HepG2 (cell line): ENCODE measurements around the gene MFSD2B. TPM values are rescaled to one million over a fixed set of nuclear protein-coding genes. Genes with fewer than 3 reads are reported as not detected.

Source experiments
- HDAC2 ChIP-seq: sonication (generic); formaldehyde crosslinking; IDR thresholded peaks from 2 replicates; pipeline ENCODE4 v1.4.0; 2020; ENCODE audit warnings: missing genetic modification reagents
- HMG20A ChIP-seq: IDR thresholded peaks from 2 replicates; pipeline ENCODE4 v1.6.1; 2016; ENCODE audit warnings: borderline replicate concordance
- HNRNPUL1 ChIP-seq: fragments of 200-400 bp; formaldehyde crosslinking; IDR thresholded peaks from 2 replicates; pipeline ENCODE4 v1.6.1; 2017; ENCODE audit warnings: low read depth, mild to moderate bottlenecking, low read length, moderate library complexity
- ISL2 ChIP-seq: sonication (generic); formaldehyde crosslinking; IDR thresholded peaks from 2 replicates; pipeline ENCODE4 v1.5.0; 2020; ENCODE audit warnings: missing genetic modification reagents
- ZC3H4 ChIP-seq: sonication (generic); formaldehyde crosslinking; IDR thresholded peaks from 2 replicates; pipeline ENCODE4 v1.4.0; 2020; ENCODE audit warnings: missing genetic modification reagents, borderline replicate concordance
- ZNF263 ChIP-seq: sonication (generic); formaldehyde crosslinking; IDR thresholded peaks from 2 replicates; pipeline ENCODE4 v1.4.0; 2020; ENCODE audit warnings: missing genetic modification reagents
- ZNF337 ChIP-seq: sonication (generic); formaldehyde crosslinking; IDR thresholded peaks from 2 replicates; pipeline ENCODE4 v1.5.1; 2020; ENCODE audit warnings: missing genetic modification reagents, low read depth, mild to moderate bottlenecking, borderline replicate concordance
- ZNF362 ChIP-seq: sonication (generic); formaldehyde crosslinking; IDR thresholded peaks from 2 replicates; pipeline ENCODE4 v1.4.0; 2020; ENCODE audit warnings: missing genetic modification reagents, mild to moderate bottlenecking, borderline replicate concordance
- ZNF619 ChIP-seq: sonication (generic); formaldehyde crosslinking; IDR thresholded peaks from 2 replicates; pipeline ENCODE4 v1.4.0; 2020; ENCODE audit warnings: mild to moderate bottlenecking, missing genetic modification reagents
- ZNF724P ChIP-seq: sonication (generic); formaldehyde crosslinking; IDR thresholded peaks from 2 replicates; pipeline ENCODE4 v1.8.0; 2022; ENCODE audit warnings: missing genetic modification reagents, borderline replicate concordance
- polyA plus RNA-seq, 8 experiments: library from polyadenylated mRNA; depleted of rRNA in 3 of 8; stranded (reverse) in 7 of 8; unstranded in 1 of 8; fragments of >200 nt; fragmentation: Illumina TruSeq in 4 of 8; extraction: Trizol in 4 of 8; gene quantifications; 2 replicates each; pipeline versions ENCODE4 v1.2.1 to v1.2.3, GENCODE V29; 2011 to 2016; ENCODE audit warnings: low read depth in 4 of 8, missing spikeins in 1 of 8, mixed read lengths in 1 of 8; ENCODE audit not compliant: insufficient read depth in 1 of 8
- total RNA-seq, 5 experiments: library from RNA; depleted of rRNA; stranded (reverse); fragments of >200 nt; fragmentation: Illumina TruSeq; extraction: Trizol; gene quantifications; 2 replicates each; pipeline ENCODE4 v1.2.3, GENCODE V29; 2016; ENCODE audit warnings: low read depth in 1 of 5
- TF ChIP-seq, protein P1 (sequence below): sonication (generic); formaldehyde crosslinking; IDR thresholded peaks from 2 replicates; pipeline ENCODE4 v1.4.0; 2020; ENCODE audit warnings: missing genetic modification reagents
- TF ChIP-seq, protein P2 (sequence below): sonication (generic); formaldehyde crosslinking; IDR thresholded peaks from 2 replicates; pipeline ENCODE4 v1.5.0; 2020; ENCODE audit warnings: mild to moderate bottlenecking, missing genetic modification reagents, borderline replicate concordance
- TF ChIP-seq, protein P3 (sequence below): IDR thresholded peaks from 2 replicates; pipeline ENCODE4 v1.6.1; 2016; ENCODE audit warnings: mild to moderate bottlenecking
- TF ChIP-seq, protein P4 (sequence below), 2 experiments: fragments of 450-650 bp in 1 of 2; sonication (generic) in 1 of 2; formaldehyde crosslinking; IDR thresholded peaks; 2 replicates each; pipeline versions ENCODE4 v1.5.0 to v1.8.0; 2020 to 2022; ENCODE audit warnings: mild to moderate bottlenecking in 1 of 2, missing genetic modification reagents in 1 of 2
- TF ChIP-seq, protein P5 (sequence below): sonication (generic); formaldehyde crosslinking; IDR thresholded peaks from 2 replicates; pipeline ENCODE4 v1.4.0; 2020; ENCODE audit warnings: missing genetic modification reagents, borderline replicate concordance

The MFSD2B gene
- total and polyA plus RNA-seq, 2 of the 13 experiments (the other 11 are each of a cell fraction or from before 2014, with no cell fraction given), result 0.21 to 0.93 TPM

DNA sequence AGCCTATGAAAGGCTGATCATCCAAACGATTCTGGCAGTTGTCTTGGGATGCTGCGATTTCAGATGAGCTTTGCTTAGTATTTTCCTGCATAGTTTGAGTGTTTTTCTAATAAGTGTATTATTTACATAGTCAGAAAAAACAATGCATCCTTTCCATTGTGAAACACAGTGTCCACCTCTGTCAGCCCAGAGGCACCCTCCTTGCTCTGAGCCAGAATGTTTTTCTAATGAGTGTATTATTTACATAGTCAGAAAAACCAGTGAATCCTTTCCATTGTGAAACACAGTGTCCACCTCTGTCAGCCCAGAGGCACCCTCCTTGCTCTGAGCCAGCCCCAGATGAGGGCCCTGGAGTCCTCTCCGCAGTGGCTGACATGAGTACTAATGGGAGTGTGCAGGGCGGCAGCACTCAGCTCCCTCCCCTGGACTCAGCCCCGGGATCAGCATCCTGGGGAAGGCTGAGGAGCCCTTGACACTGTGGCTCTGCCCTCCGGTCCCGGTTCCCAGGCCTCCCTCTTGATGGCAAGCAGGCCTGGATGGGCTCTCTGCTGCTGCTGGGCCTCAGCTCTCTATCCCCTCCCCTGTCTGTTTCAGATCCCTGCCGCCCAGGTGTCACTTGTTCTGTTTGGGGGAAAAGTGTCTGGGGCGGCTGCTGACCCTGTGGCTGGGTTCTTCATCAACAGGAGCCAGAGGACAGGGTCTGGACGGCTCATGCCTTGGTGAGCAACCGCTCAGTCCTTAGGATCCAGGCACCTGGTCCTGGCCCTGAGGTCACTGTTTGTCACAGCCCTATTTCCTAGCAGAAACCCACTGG is 5.9 kb downstream of the MFSD2B start (continued):
- peak; percentile 66 for TF ChIP-seq ZNF263 (CRISPR knock-in tag)
- peak; percentile 78 for TF ChIP-seq ZNF724P (CRISPR knock-in tag)
- 0 out of 2 replicates have a peak, but pooled peaks have one; percentile 29 for TF ChIP-seq ISL2
- no peak for TF ChIP-seq ZNF337 (CRISPR knock-in tag)
- TF ChIP-seq HMG20A (CRISPR knock-in tag), result peak; percentile 90; the same call in 1 of the 2 replicates
- TF ChIP-seq, protein P1, sequence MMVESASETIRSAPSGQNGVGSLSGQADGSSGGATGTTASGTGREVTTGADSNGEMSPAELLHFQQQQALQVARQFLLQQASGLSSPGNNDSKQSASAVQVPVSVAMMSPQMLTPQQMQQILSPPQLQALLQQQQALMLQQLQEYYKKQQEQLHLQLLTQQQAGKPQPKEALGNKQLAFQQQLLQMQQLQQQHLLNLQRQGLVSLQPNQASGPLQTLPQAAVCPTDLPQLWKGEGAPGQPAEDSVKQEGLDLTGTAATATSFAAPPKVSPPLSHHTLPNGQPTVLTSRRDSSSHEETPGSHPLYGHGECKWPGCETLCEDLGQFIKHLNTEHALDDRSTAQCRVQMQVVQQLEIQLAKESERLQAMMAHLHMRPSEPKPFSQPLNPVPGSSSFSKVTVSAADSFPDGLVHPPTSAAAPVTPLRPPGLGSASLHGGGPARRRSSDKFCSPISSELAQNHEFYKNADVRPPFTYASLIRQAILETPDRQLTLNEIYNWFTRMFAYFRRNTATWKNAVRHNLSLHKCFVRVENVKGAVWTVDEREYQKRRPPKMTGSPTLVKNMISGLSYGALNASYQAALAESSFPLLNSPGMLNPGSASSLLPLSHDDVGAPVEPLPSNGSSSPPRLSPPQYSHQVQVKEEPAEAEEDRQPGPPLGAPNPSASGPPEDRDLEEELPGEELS, result peak; percentile 90
- TF ChIP-seq, protein P2, sequence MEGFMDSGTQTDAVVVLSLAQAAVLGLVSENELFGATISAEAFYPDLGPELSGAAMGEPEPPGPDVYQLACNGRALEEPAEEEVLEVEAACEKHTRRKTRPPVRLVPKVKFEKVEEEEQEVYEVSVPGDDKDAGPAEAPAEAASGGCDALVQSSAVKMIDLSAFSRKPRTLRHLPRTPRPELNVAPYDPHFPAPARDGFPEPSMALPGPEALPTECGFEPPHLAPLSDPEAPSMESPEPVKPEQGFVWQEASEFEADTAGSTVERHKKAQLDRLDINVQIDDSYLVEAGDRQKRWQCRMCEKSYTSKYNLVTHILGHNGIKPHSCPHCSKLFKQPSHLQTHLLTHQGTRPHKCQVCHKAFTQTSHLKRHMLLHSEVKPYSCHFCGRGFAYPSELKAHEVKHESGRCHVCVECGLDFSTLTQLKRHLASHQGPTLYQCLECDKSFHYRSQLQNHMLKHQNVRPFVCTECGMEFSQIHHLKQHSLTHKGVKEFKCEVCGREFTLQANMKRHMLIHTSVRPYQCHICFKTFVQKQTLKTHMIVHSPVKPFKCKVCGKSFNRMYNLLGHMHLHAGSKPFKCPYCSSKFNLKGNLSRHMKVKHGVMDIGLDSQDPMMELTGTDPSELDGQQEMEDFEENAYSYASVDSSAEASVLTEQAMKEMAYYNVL (CRISPR knock-in tag), result peak; percentile 77; the same call in 1 of the 2 replicates
- peak; percentile 75; the same call in 1 of the 2 replicates for TF ChIP-seq ZNF619 (CRISPR knock-in tag)
- TF ChIP-seq, protein P3, sequence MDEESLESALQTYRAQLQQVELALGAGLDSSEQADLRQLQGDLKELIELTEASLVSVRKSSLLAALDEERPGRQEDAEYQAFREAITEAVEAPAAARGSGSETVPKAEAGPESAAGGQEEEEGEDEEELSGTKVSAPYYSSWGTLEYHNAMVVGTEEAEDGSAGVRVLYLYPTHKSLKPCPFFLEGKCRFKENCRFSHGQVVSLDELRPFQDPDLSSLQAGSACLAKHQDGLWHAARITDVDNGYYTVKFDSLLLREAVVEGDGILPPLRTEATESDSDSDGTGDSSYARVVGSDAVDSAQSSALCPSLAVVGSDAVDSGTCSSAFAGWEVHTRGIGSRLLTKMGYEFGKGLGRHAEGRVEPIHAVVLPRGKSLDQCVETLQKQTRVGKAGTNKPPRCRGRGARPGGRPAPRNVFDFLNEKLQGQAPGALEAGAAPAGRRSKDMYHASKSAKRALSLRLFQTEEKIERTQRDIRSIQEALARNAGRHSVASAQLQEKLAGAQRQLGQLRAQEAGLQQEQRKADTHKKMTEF (CRISPR knock-in tag), result peak; percentile 69; the same call in 1 of the 2 replicates
- TF ChIP-seq, protein P4, sequence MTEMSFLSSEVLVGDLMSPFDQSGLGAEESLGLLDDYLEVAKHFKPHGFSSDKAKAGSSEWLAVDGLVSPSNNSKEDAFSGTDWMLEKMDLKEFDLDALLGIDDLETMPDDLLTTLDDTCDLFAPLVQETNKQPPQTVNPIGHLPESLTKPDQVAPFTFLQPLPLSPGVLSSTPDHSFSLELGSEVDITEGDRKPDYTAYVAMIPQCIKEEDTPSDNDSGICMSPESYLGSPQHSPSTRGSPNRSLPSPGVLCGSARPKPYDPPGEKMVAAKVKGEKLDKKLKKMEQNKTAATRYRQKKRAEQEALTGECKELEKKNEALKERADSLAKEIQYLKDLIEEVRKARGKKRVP (CRISPR knock-in tag; IDR thresholded peaks at IDR 0.05), result peak in 1 of 2 experiments; percentile 69; a peak in 1 of 4 replicates
- TF ChIP-seq ZNF362 (CRISPR knock-in tag), result peak; percentile 89; the same call in 1 of the 2 replicates
- TF ChIP-seq HDAC2 (CRISPR knock-in tag), result peak; percentile 89
- TF ChIP-seq HNRNPUL1, result no peak
- TF ChIP-seq, protein P5, sequence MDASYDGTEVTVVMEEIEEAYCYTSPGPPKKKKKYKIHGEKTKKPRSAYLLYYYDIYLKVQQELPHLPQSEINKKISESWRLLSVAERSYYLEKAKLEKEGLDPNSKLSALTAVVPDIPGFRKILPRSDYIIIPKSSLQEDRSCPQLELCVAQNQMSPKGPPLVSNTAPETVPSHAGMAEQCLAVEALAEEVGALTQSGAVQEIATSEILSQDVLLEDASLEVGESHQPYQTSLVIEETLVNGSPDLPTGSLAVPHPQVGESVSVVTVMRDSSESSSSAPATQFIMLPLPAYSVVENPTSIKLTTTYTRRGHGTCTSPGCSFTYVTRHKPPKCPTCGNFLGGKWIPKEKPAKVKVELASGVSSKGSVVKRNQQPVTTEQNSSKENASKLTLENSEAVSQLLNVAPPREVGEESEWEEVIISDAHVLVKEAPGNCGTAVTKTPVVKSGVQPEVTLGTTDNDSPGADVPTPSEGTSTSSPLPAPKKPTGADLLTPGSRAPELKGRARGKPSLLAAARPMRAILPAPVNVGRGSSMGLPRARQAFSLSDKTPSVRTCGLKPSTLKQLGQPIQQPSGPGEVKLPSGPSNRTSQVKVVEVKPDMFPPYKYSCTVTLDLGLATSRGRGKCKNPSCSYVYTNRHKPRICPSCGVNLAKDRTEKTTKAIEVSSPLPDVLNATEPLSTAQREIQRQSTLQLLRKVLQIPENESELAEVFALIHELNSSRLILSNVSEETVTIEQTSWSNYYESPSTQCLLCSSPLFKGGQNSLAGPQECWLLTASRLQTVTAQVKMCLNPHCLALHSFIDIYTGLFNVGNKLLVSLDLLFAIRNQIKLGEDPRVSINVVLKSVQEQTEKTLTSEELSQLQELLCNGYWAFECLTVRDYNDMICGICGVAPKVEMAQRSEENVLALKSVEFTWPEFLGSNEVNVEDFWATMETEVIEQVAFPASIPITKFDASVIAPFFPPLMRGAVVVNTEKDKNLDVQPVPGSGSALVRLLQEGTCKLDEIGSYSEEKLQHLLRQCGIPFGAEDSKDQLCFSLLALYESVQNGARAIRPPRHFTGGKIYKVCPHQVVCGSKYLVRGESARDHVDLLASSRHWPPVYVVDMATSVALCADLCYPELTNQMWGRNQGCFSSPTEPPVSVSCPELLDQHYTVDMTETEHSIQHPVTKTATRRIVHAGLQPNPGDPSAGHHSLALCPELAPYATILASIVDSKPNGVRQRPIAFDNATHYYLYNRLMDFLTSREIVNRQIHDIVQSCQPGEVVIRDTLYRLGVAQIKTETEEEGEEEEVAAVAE (CRISPR knock-in tag), result peak; percentile 34; the same call in 1 of the 2 replicates
- peak; percentile 41; the same call in 1 of the 2 replicates for TF ChIP-seq ZC3H4 (CRISPR knock-in tag)
